Hepatocyte (in vitro differentiated cells): Measurements from ENCODE around the gene KRTAP10-3. TPM values are rescaled to one million over a fixed set of nuclear protein-coding genes. Genes with fewer than 3 reads are reported as not detected.
"Not testable (repeated sequence)": the region's sequence is repeated elsewhere in the genome, so short reads cannot be mapped to it uniquely, and the experiment has no call there.

Experiments used
- DNase-seq: peaks from one replicate; pipeline ENCODE4 v3.0.0-alpha.2; 2016; ENCODE audit warnings: low spot score
- H2AFZ ChIP-seq: fragments of 200-600 bp; sonication (generic); 2 replicates; pipeline ENCODE4 v1.6.0; 2016; ENCODE audit warnings: antibody characterized with exemption, mild to moderate bottlenecking
- H3K27ac ChIP-seq: fragments of 200-600 bp; sonication (generic); 2 replicates; pipeline ENCODE4 v1.5.1; 2016; ENCODE audit warnings: mild to moderate bottlenecking
- H3K27me3 ChIP-seq: fragments of 200-600 bp; sonication (generic); 2 replicates; pipeline ENCODE4 v1.6.1; 2016
- H3K36me3 ChIP-seq: fragments of 200-600 bp; sonication (generic); replicated peaks from 2 replicates; pipeline ENCODE4 v1.5.1; 2016; ENCODE audit warnings: low read depth; ENCODE audit not compliant: insufficient read depth
- H3K4me1 ChIP-seq: fragments of 200-600 bp; sonication (generic); 2 replicates; pipeline ENCODE4 v1.5.1; 2016; ENCODE audit warnings: mild to moderate bottlenecking, moderate library complexity; ENCODE audit not compliant: insufficient read depth
- H3K4me2 ChIP-seq: fragments of 200-600 bp; sonication (generic); 2 replicates; pipeline ENCODE4 v1.6.0; 2016
- H3K4me3 ChIP-seq: fragments of 200-600 bp; sonication (generic); 2 replicates; pipeline ENCODE4 v1.5.1; 2016; ENCODE audit warnings: mild to moderate bottlenecking
- H3K79me2 ChIP-seq: fragments of 200-600 bp; sonication (generic); 2 replicates; pipeline ENCODE4 v1.6.0; 2017; ENCODE audit warnings: mild to moderate bottlenecking
- H3K9me2 ChIP-seq: fragments of 200-600 bp; sonication (generic); replicated peaks from 2 replicates; pipeline ENCODE4 v1.6.0; 2017; ENCODE audit warnings: mild to moderate bottlenecking; ENCODE audit not compliant: insufficient read depth
- H3K9me3 ChIP-seq: fragments of 200-600 bp; sonication (generic); 2 replicates; pipeline ENCODE4 v1.5.1; 2016; ENCODE audit warnings: low read depth, mild to moderate bottlenecking
- H4K20me1 ChIP-seq: fragments of 200-600 bp; sonication (generic); 2 replicates; pipeline ENCODE4 v1.6.0; 2016; ENCODE audit warnings: mild to moderate bottlenecking; ENCODE audit not compliant: insufficient read depth, poor library complexity, severe bottlenecking
- CTCF ChIP-seq: fragments of 200-600 bp; sonication (generic); IDR thresholded peaks from 2 replicates; pipeline ENCODE4 v1.5.1; 2016; ENCODE audit warnings: antibody characterized with exemption, mild to moderate bottlenecking; ENCODE audit not compliant: poor library complexity
- EZH2 ChIP-seq: fragments of 200-600 bp; sonication (generic); IDR thresholded peaks from 2 replicates; pipeline ENCODE4 v1.6.1; 2016; ENCODE audit warnings: antibody characterized with exemption, mild to moderate bottlenecking, borderline replicate concordance
- EZH2phosphoT487 ChIP-seq: fragments of 200-600 bp; sonication (generic); IDR thresholded peaks from one replicate; pipeline ENCODE4 v1.6.1; 2018; ENCODE audit warnings: antibody characterized with exemption, mild to moderate bottlenecking, low read depth, moderate library complexity; ENCODE audit not compliant: unreplicated experiment, severe bottlenecking
- WGBS: methylation state at CpG from one replicate; pipeline ENCODE4 v1.1.6; 2016; ENCODE audit warnings: low lambda C conversion rate; ENCODE audit errors: missing lambda C conversion rate; 5-methylcytosine and 5-hydroxymethylcytosine counted together
- polyA plus RNA-seq: library from polyadenylated mRNA; unstranded; fragments of >200 nt; fragmentation: Nextera tagmentation; extraction: Ambion mirVana; gene quantifications from 2 replicates; pipeline ENCODE4 v1.2.1, GENCODE V29; 2016
- total RNA-seq: library from RNA; depleted of rRNA; stranded (reverse); fragments of >200 nt; gene quantifications from 2 replicates; pipeline ENCODE4 v1.2.3, GENCODE V29; 2014

The KRTAP10-3 gene
- total and polyA plus RNA-seq, 2 experiments from 2014 or later: not detected

DNA sequence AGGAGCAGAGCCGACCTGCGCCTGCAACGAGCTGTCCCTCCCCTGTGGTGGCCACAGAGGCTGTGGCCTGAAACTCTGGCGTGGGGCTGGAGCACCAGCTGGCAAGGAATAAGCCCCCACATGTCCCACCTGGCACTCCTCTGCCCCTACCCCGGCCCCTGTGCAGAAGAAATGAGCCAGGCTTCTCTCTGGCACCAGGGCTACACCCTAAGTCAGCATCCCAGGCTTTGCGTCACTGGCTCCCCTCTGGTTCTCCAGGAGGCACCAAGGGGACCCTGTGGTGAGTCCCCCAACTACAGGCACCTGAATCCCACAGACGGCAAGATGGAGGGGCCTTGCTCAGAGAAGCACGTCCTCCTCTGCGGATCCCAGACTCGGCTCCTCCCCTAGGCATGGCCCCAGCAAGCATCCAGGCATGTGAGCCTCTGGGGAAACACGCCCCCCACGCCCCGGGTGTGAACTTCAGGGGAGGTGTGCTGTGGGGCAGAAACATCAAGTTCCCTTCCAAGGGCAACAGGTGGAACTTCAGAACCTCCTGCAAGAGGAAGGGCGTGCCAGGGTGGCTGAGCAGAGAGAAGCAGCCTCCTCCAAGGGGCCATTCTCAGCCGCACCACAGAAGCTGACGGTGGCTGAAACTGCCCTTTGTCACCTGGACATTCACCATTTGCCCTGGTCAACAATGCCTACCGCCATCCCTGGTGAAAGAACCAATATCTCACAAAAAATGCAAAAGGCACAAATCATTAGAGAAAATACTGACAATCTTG is 44.7 kb upstream of the KRTAP10-3 start:
- Histone ChIP-seq H3K27ac (no peak overlapping the region), H3K9me2 (no peaks in the 10 kb centered on the region), H3K4me3 (no peak overlapping the region), H3K27me3 (no peaks in the 10 kb centered on the region), H3K36me3 (no peaks in the 10 kb centered on the region), H4K20me1 (no peaks in the 10 kb centered on the region), H3K79me2 (no peaks in the 10 kb centered on the region), H3K4me2 (no peak overlapping the region), H3K4me1 (no peaks in the 10 kb centered on the region), H2AFZ (no peak overlapping the region), H3K9me3 (no peaks in the 10 kb centered on the region)
- no peak for DNase-seq
- 64% methylated on average over 17 of the region's 17 CpGs for WGBS
- no peak for TF ChIP-seq EZH2
- no peak for TF ChIP-seq EZH2phosphoT487
- TF ChIP-seq CTCF: no peak

GRCh38 chr21:44602463-44602850 is 43.9 kb upstream of the KRTAP10-3 start:
- TF ChIP-seq EZH2 (no peak), EZH2phosphoT487 (no peak), CTCF (no peak)
- WGBS: 91% methylated on average over 19 of the region's 21 CpGs
- H3K4me1 ChIP-seq: no peaks in the 10 kb centered on the region
- H3K9me3 ChIP-seq: no peaks in the 10 kb centered on the region
- H3K27ac ChIP-seq: no peak overlapping the region
- H3K79me2 ChIP-seq: no peaks in the 10 kb centered on the region
- H2AFZ ChIP-seq: no peak overlapping the region
- H3K27me3 ChIP-seq: no peaks in the 10 kb centered on the region
- H3K4me2 ChIP-seq: no peak overlapping the region
- DNase-seq: no peak
- no peaks in the 10 kb centered on the region for H3K9me2 ChIP-seq
- H3K4me3 ChIP-seq: no peak overlapping the region
- H4K20me1 ChIP-seq: no peaks in the 10 kb centered on the region
- H3K36me3 ChIP-seq: no peaks in the 10 kb centered on the region

- Histone ChIP-seq H3K4me1 (no peaks in the 10 kb centered on the region), H3K9me2 (no peaks in the 10 kb centered on the region), H3K27me3 (no peaks in the 10 kb centered on the region), H2AFZ (no peak overlapping the region), H3K4me3 (no peak overlapping the region), H3K4me2 (no peak overlapping the region), H4K20me1 (no peaks in the 10 kb centered on the region), H3K27ac (no peak overlapping the region), H3K36me3 (no peaks in the 10 kb centered on the region), H3K79me2 (no peaks in the 10 kb centered on the region), H3K9me3 (no peaks in the 10 kb centered on the region)
- 92% methylated on average over 18 of the region's 23 CpGs for WGBS
- no peak for DNase-seq
- TF ChIP-seq EZH2phosphoT487: no peak
- TF ChIP-seq CTCF: no peak
- no peak for TF ChIP-seq EZH2
Observed at GRCh38 chr21:44601596-44602462, 43.2 kb upstream of the KRTAP10-3 start.

- not testable (repeated sequence) for H3K27ac ChIP-seq, H3K79me2 ChIP-seq, H3K9me2 ChIP-seq, H2AFZ ChIP-seq, H4K20me1 ChIP-seq, H3K36me3 ChIP-seq, H3K4me3 ChIP-seq, H3K27me3 ChIP-seq, H3K4me2 ChIP-seq, H3K4me1 ChIP-seq, DNase-seq, H3K9me3 ChIP-seq
- WGBS: 88% methylated on average over 10 of the region's 10 CpGs
Observed at GRCh38 chr21:44601091-44601490, 42.5 kb upstream of the KRTAP10-3 start.

DNA sequence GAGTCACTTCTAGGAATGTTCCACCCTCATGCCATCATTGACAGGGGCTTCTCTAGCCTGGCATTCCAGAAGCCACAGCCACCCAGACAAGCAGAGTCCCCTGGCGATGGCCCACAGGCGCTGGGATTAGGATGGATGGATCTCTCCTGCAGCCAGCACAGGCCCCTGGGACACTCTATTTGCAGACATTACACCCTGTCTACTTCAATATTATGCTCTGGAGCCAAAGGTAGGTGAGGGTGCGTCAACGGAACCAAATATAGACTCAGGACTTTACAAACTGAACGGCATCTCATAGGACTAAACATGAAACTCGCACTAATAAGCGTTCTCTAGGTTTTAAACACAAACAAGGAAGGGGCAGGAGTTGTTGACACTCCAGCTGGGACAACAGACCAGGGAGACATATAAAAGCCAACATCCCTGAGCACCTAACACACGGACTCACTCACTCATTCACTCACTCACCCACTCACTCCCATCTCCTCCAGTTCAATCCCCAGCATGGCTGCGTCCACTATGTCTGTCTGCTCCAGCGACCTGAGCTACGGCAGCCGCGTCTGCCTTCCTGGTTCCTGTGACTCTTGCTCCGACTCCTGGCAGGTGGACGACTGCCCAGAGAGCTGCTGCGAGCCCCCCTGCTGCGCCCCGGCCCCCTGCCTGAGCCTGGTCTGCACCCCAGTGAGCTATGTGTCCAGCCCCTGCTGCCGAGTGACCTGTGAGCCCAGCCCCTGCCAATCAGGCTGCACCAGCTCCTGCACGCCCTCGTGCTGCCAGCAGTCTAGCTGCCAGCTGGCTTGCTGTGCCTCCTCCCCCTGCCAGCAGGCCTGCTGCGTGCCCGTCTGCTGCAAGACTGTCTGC is 41.8 kb upstream of the KRTAP10-3 start, which contains the start of gene KRTAP10-7:
TSS of gene KRTAP10-7 (plus strand) at position 480 of the 861 bp plus-strand sequence. CDS start at position 505, 25 bp downstream.
- not testable (repeated sequence) for H3K79me2 ChIP-seq, H3K9me2 ChIP-seq, H2AFZ ChIP-seq, DNase-seq, H3K36me3 ChIP-seq, H3K4me3 ChIP-seq, H3K27ac ChIP-seq, H3K27me3 ChIP-seq, H3K9me3 ChIP-seq, H3K4me2 ChIP-seq, H3K4me1 ChIP-seq, H4K20me1 ChIP-seq
- WGBS: 91% methylated on average over 14 of the region's 23 CpGs
